GM18508 (cell line): ENCODE measurements around the gene SH3GL2.

ENCODE experiments used
- ATAC-seq: cut with Tn5 transposase; IDR thresholded peaks from one replicate; pipeline ENCODE4 v1.9.1; 2021; ENCODE audit warnings: moderate number of reproducible peaks; ENCODE audit not compliant: insufficient read depth, unreplicated experiment

Gene SH3GL2

GRCh38 chr9:17651725-17652124 lies 72.9 kb downstream of the SH3GL2 start:
- ATAC-seq, result no peak

- no peak for ATAC-seq
Measured at GRCh38 chr9:17653947-17654465, 75.1 kb downstream of the SH3GL2 start.

DNA sequence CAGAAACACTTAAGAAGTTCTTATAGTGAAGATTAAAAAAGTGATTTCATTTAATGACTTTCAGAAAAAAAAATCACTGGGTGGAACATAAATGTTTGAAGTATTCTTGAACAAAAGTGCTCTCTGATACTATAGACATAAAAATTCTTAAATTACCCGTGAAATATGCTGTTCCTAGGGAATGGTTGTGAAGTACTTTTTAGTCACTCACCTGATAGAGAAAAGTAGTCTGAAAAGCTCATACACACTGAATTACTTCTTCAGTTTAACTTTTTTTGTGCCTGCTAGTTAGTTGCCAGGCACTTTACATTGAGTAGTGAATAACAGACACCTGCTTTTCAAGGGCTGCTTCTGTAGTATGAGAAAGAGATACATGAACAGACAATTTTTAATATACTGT lies 78.0 kb downstream of the SH3GL2 start:
- ATAC-seq, result no peak

DNA sequence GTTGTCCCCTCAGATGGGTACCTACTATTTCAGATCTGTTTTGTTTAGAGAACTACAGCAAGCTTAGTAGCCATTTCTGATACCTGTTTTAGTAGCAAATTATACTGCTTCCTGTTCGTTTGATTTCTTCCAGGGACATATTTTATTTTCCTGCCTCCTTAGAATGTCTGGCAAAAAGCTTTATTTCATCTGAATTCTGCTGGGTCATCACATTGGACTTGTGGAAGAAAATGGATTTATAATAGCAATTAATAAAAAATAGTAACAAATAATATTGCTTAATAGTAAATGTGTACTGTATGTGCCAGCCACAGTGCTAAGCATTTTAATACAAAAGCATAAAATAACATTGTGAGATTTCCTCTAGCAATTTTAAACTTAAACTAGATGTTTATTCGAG lies 79.4 kb downstream of the SH3GL2 start:
- ATAC-seq, result no peak

DNA sequence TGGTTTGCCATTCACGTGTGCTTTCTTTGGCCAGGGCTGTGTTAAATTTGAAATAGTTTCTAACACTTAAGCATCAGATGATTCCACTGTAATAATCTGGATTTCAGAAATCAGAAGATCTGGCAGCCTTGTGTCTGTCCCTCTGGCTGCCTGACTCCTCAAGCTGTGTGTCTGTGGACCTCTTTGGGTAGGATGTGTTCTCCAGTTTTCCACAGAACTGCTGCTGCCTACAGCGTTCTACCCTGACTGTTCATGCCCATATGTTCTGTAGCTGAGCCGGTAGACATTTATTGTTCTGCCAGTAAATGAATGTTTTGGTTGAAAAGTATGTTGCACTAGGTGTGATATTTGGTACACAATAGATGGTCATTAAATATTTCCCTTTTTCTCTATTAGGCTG lies 81.3 kb downstream of the SH3GL2 start:
- ATAC-seq, result no peak

DNA sequence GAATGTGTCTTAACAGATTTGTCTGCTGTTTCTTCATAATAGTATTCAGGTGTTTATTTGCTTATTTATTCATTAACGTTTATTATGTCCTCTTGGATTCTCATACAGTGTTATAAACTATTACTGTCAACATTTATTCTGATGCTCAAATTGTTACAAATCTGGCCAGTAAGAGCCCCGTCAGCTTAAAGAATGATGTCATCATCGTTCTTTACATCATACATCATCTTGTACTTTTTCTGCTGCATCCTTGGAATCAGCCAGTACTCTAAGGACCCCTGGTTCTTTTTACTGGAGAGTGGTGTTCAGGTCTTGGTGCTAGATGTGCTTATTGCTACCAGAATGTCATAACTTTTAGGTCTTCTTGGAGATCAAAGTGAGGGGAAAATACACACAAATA lies 86.6 kb downstream of the SH3GL2 start:
- ATAC-seq, result no peak

DNA sequence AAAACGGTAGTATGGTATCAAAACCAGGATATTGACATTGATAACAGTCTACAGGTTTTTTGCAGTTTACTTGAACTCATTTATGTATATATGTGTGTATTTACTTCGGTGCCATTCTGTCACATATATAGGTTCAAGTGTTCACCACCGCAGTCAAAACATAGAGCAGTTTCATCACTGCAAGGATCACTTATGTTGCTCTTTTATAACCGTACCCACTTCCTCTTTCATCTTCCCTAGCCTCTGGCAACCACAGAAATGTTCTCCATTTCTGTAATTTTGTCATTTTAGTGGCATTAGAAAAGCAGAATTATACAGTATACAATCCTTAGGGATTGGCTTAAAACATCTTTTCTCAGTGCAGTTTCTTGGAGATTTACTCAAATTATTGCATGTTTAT lies 90.3 kb downstream of the SH3GL2 start:
- no peak for ATAC-seq

DNA sequence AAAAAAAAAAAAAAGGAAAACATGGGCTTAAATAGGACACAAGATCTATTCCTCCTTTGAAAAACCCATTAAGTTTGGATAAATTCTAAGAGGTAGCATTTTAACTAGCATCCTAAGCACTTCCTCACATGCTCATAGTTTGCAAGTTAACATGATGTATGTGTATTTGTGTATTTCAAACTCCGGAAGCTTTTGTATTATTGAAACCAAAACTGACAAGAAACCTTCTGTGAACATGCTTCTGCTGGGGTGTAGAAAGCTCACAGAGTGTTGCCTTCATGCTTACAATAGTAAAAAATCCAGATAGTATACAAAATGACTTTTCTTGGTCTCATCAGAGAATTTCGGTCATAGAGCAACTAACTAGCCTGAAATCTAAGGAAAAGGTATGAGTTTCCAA lies 103.8 kb downstream of the SH3GL2 start:
- no peak for ATAC-seq

- no peak for ATAC-seq
Measured at GRCh38 chr9:17688834-17689233, 110.0 kb downstream of the SH3GL2 start.

DNA sequence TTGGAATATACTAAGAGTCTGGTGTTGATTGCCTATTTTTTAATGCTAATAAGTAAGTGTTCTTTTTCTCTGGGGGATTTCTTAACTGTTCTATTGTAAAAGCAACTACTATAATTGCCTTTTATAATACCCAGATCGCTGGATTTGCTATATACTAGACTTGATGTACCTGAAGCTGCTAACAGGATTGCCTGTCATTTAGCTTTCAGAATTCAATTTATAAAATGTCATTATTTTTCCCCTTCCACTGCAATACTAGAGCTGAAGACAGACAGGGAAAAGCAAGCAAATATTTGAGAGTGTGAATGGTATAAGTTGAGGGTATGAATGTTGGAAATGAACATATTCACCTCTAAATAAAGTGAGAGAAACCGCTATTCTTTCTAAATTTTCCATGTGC lies 115.5 kb downstream of the SH3GL2 start:
- ATAC-seq, result no peak

DNA sequence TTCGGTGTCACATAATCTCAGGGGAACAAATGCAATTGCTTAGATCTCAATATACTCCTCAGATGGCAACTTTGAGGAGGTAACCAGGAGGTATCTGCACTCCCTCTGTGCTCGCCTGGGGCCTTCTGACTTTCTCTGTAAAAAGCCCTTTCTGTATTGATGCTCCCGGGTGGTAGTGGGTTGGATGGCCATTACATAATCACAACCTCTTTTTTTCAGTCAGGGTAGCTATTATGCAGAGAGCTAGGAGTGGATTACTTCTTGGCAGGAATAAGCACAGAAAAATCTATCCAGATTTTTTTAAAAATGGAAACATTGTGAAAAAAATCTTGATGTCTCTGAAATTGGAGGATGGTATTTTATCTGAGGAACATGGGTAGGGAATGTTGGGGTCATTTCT lies 116.6 kb downstream of the SH3GL2 start:
- no peak for ATAC-seq

- ATAC-seq, result no peak
Measured at GRCh38 chr9:17699615-17700330, 120.9 kb downstream of the SH3GL2 start.

DNA sequence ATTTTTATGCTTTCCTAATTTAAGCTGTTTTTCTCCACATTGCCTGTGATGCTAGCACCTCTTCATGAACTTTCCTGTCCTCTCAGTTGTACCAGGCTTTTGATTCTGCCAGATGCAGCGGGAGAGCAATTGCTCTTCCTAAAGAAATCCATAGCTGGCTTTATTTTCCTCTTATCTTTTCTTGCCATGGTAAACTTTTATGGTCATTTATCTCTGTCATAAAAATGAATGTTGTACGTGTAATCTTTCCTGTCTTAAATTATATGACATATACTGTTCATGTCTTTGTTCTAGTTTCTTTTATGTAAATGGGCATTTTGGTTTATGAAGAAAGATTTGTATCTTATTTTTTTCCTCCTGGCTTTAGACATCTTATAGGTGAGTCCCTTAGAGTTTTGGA lies 127.5 kb downstream of the SH3GL2 start:
- ATAC-seq, result no peak

- no peak for ATAC-seq
Measured at GRCh38 chr9:17719053-17719452, 140.2 kb downstream of the SH3GL2 start.

GRCh38 chr9:17721954-17722353 lies 143.1 kb downstream of the SH3GL2 start:
- ATAC-seq, result no peak

DNA sequence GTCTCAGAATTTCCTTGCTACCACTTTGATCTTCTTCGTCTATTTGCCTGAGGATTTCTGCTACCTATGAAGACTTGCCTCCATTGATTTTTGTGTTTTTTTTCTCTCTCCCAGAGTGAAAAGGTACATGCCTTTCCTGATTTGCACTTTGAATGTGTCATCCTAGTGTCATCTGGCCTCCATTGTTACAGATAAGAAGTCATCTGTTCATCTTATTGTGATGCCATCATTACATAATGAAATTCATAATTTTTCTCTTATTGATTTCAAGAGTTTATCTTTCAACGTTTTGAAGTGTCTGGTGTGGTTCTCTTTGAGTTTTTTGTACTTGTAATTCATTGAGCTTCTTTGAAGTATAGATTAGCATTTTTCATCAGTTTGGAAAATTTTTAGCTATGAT lies 144.8 kb downstream of the SH3GL2 start:
- ATAC-seq, result no peak

- no peak for ATAC-seq
Measured at GRCh38 chr9:17725399-17726010, 146.6 kb downstream of the SH3GL2 start.

- ATAC-seq, result no peak
Measured at GRCh38 chr9:17726298-17726697, 147.4 kb downstream of the SH3GL2 start.

- ATAC-seq, result no peak
Measured at GRCh38 chr9:17730899-17731298, 152.0 kb downstream of the SH3GL2 start.

- ATAC-seq, result no peak
Measured at GRCh38 chr9:17731308-17731707, 152.4 kb downstream of the SH3GL2 start.

DNA sequence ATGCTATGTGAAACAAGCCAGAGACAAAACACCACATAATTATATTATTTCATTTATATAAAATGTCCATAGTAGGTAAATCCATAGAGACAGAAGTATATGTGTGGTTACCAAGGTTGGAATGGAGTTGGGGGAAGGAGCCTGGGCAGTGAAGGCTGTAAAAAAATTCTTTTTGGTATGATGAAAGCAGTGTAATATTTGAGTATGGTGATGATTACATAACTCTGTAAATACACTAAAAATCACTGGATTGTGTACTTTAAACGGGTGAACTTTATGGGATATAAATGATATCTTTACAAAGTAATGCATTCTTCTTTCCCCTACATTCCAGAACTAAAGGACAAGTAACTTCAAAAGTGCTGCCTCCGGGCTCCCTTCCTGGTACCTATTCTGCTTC lies 155.8 kb downstream of the SH3GL2 start:
- no peak for ATAC-seq

DNA sequence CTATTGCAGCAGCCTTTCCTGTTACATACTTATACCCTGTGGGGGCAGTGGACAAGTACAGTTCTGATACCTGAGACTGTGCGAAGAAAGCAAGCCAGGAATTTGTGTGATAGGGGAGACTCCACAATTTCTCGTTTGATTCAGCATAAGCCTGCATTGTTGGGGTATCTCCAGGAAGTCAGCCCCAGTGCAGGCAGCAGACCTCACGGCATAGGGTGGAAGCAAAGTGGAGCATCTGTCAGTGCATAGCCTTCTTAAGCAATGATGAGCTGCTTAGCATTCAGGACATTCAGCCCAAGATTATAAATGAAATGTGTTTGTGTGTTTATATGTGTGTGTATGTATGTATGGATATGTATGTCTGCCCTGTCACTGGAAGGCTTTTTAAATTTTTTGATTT lies 157.0 kb downstream of the SH3GL2 start:
- ATAC-seq, result no peak
